ENCODE results near the gene GRIN1.

GRIN1 gene
- 0 reads per million in 4 donors for total RNA-seq

GRCh38 chr9:137138722-137139467 lies at the start of gene GRIN1:
GRIN1 (plus strand) TSS chr9:137139154; CDS start chr9:137139487, 333 bp downstream.
- peak in 1 of 5 donors; percentile 48 for DNase-seq

DNA sequence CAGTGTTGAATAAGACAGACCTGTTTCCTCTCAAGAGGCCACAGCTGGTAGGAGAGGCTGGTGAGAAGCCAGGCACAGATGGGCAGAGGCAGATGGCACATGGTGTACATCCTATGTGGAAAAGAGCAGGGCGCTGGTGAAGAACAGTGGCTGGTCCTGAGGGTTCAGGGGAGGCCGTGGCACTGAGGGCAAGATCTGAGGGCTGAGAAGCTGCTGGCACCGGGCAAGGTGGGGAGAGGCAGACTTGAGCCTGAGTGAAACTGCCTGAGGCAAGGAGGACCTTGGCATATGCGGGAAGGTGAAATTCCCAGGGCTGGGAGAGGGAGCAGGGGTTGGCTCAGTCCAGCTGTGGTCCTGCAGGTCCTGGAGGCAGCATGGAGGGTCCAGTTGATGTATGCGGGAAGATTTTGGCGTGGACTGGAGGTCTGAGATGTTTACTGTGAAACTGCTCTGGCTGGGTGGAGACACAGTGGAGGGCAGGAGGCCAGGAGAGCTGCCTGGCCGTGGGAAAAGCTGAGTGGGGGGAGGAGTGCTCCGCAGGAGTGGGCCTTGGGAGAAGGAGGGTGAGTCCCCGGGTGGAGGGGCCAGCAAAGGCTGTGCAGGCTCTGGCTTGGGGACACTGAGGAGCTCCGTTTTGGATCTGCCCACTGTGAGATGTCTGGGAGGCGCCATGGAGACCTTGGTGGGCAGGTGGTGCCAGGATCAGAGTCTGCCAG lies 49.6 kb upstream of the GRIN1 start:
- DNase-seq: no peak

- DNase-seq: peak; percentile 69 to 91 (median 82)
These were observed 43.1 kb upstream of the GRIN1 start for GRCh38 chr9:137095664-137096517.

DNA sequence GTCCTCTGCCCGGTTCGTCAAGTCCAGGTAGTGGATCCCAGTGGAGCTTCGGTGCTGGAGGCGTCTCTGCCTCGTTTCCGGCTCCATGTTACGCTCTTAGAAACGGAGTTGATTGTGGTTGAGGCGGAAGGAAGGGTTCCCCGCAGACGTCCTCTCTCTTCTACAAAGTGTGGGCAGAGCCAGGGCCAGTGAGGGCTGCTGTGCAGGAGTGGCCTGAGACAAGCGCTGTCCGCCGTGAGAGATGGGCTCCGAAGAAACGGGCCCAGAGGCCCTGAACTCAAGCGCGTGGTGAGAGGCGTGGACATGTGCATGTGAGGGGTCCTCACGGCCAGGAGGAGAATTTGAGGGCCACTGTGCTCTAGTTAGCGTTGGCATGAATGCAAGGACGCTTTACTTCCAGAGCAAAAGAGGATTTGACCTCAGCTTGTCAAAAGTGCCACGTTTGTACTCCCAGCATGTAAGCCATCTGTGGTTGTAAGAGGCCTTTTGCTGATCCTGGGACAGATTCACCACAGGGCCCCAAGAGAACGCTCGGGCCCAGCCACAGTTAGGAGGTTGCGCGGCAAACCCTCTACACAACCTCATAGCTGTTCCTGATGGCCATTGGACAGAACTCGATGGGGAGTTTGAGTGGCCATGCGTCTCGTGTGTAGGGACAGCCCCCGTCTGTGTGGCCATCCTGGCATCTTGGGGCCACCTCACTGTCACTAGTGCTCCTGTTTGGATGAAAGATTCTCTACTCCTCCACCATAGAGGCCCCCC lies 42.0 kb upstream of the GRIN1 start:
- no peak for DNase-seq

DNA sequence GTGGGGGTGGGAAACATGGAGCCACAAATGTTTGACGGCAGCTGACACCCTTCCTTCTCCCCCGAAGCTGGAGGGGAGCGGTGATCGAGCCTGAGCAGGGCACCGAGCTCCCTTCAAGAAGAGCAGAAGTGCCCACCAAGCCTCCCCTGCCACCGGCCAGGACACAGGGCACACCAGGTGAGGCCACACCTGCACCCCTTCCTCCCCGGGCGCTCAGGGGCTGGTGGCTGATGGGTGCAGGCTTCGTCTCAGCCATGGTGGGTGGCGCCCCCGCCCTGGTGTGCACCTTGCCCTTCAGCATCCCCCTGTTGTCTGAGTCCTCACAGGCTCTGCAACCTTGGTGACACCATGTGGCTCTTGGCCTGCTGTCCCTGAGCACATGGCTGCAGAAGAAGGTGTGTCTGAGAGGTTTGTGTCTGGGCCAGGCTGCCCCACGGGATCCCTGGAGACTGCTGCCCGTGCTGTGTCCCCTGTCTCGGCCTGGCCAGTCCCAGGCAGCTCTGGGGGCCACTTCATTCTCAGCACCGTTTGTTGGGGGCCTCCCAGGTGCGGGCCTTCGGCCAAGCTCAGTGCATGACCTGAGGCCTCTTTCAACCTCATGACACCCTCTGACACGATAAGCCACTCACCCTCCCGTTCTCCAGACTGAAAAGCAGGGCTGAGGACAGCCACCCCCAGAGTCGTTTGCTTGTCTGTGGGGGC lies 41.0 kb upstream of the GRIN1 start:
- no peak for DNase-seq

DNA sequence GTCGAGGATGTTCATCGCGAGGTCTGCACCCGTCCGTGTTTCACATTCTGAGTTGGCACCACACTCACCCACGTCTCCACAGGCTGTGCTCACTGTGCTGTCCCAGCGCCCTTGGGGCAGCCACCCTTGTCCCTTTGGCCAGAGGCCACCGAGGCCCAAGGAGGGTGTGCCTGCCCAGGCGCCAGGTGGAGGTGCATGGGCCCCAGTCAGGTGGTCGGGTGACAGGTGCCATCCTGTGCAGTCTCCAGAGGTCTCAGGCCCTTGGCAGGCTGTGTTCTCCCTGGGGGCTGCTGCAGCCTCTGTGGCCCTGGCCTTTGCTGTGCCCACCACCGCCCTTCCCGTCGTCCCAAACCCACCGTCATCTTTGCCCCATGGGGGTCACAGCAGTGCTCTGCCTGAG lies 39.7 kb upstream of the GRIN1 start:
- no peak for DNase-seq

DNA sequence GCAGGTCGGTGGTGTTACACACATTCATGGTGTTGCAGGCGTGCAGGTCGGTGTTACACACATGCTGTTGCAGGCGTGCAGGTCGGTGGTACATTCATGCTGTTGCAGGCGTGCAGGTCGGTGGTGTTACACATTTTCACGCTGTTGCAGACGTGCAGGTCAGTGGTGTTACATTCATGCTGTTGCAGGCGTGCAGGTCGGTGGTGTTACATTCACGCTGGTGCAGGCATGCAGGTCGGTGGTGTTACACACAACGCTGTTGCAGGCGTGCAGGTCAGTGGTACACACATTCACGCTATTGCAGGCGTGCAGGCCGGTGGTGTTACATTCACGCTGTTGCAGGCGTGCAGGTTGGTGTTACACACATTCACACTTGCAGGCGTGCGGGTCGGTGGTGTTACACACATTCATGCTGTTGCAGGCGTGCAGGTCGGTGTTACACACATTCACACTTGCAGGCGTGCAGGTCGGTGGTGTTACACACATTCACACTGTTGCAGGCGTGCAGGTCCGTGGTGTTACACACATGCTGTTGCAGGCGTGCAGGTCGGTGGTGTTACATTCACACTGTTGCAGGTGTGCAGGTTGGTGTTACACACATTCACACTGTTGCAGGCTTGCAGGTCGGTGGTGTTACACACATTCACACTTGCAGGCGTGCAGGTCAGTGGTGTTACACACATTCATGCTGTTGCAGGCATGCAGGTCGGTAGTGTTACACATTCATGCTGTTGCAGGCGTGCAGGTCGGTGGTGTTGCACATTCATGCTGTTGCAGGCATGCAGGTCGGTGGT lies 35.6 kb upstream of the GRIN1 start:
- DNase-seq: no peak

DNA sequence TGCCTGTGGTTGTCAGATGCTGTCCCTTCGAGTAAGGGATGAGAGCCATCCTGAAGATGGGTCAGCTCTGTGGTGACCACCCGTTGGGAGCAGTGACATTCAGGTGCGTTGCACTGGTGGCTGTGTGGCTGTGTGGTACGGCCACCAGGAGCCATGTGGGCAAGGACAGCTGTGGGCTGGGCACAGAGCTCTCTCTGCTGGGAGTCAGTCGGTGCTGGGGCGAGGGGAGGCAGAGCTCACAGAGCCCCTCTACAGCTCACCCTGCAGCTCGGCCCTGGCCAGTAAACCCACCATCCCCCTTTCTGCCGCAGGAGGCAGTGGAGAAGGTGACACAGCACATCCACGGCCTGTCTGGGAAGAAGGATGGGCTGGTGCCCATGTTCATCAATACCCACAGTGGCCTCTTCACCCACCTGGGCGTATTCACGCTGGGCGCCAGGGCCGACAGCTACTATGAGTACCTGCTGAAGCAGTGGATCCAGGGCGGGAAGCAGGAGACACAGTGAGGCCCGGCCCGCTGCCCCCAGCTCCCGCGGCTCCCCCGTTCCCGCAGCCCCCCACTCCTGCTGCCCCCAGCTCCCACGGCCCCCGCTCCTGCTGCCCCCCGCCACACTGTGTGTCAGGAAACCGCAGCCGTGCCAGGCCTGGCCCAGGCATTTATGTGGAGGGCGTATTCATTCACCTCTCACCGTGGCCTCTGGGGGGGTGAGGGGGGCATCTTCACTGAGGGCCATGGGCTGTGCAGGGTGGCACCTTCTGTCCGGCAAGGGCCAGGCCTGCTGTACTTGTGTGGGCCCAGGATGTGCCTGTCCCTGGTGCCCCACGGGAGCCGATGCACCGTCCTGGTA lies 32.9 kb upstream of the GRIN1 start:
- no peak for DNase-seq

- DNase-seq: no peak
These were observed 32.2 kb upstream of the GRIN1 start for GRCh38 chr9:137106662-137107250.

DNA sequence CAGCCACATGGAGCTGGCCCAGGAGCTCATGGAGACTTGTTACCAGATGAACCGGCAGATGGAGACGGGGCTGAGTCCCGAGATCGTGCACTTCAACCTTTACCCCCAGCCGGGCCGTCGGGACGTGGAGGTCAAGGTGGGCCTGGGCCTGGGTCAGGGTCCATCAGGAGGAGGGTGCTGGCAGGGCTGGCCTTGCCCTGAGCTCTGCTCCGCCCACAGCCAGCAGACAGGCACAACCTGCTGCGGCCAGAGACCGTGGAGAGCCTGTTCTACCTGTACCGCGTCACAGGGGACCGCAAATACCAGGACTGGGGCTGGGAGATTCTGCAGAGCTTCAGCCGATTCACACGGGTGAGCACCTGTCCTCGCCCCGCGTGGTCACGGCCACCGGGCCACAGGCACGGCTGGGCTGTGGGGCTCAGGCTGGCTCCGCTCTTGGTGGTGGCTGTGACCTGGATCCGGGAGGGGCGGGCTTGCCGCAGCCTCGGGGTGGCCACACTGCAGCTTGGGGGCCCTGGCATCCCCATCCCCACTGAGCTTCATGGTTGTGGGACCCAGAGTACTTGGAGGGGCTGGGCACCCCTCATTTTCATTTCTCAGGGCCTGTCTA lies 31.5 kb upstream of the GRIN1 start:
- no peak for DNase-seq

DNA sequence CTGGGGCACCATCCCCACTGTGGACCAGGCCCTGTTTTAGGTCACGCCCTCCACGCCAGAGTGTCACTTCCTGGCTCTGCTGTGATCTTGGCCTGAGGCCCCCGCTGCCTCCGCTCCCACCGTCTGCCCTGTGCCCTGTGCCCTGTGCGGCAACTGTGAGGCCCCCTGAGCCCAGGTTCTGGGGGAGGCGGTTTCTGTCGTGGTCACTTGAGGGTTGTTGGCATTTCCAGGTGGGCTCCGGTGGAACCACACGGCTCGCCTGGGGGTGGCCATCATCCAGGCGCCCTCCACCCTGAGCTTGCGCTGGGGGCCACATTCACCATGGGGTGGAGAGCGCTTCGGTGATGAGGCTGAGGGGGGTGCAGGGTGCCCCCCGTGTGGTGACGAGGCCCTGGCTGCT lies 31.0 kb upstream of the GRIN1 start:
- no peak for DNase-seq

GRCh38 chr9:137108608-137109249 lies 30.2 kb upstream of the GRIN1 start:
- no peak for DNase-seq

GRCh38 chr9:137109250-137110146 lies 29.5 kb upstream of the GRIN1 start:
- no peak for DNase-seq

DNA sequence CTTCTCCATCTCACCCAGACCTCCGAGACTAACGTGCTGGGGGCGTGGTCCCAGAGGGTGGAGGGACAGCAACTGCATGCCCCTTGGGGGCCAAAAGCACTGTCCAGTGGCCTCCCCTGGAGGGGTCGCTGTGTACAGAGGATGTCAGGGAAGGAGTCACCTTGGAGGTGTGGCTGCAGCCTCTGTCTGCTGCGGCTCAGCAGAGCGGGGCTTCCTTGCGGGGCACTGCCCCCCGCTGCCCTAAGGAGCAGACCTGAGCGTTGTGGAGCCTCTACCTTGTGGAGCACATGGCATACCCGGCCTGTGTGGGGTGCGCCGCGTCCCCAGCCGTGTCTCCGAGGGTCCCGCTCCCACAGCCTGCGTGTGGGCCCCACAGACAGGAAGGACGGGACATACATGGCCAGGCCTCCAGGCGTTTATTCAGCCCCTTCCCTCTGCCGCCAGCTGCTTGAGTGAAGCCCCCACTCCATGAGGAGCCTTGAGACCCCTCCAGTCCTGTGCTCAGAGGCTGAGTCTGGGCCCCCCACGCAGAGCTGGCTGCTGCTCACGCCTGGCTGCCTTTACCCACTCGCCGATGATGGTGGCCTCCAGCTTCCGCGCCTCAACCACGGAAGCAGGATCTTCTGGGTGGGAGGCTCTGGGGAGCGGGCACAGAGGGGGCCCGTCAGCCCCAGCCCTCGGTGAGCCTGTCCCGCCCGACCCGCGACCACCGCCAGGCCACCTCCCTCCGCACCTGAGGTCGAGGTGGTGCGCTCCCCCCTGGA lies 28.6 kb upstream of the GRIN1 start:
- DNase-seq: no peak

DNA sequence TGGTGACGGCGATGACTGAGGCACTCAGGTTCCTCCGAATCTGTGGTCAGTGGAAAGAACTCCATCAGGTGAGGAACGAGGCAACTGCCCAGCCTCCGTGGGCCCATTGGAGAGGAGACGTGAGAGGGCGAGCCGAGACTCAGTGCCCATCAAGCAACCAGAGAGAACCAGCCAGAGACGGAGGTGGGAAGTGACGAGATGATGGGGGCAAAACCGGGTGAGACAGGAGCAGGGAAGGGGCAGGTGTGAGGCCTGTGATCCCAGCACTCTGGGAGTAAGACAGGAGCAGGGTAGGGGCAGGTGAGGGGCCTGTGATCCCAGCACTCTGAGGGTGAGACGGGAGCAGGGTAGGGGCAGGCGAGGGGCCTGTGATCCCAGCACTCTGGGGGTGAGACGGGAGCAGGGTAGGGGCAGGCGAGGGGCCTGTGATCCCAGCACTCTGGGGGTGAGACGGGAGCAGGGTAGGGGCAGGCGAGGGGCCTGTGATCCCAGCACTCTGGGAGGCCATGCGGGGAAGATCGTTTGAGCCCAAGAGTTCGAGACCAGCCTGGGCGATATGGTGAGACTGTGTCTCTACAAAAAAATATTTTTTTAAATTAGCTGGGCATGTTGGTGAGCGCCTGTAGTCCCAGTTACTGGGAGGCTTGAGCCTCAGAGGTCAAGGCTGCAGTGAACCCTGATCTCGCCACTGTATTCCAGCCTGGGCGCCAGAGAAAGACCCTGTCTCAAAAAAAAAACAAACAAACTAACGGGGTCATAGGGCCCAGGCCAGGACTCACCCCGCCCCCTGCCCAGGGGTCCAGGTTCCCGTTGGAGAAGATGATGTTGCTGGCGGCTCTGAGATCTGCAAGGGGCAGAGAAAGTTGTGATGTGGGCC lies 27.8 kb upstream of the GRIN1 start:
- DNase-seq: no peak

Measured in T-helper 1 cell (primary cell).